Measurements from ENCODE around the gene MYOG. TPM values are rescaled to one million over a fixed set of nuclear protein-coding genes. Genes with fewer than 3 reads are reported as not detected.

Gene MYOG
- total RNA-seq, 4 donors from 2014 or later: not detected

GRCh38 chr1:203043830-203044545 lies 41.8 kb downstream of the MYOG start:
- no peaks in the 10 kb centered on the region for H3K9me3 ChIP-seq
- H3K27ac ChIP-seq: no peak overlapping the region
- H3K36me3 ChIP-seq: no peaks in the 10 kb centered on the region
- TF ChIP-seq CTCF (IDR thresholded peaks at IDR 0.05) (no peak), POLR2A (IDR thresholded peaks at IDR 0.05) (no peak)
- no peaks in the 10 kb centered on the region for H3K4me1 ChIP-seq
- no peaks in the 10 kb centered on the region for H3K27me3 ChIP-seq
- no peak overlapping the region for H3K4me3 ChIP-seq
- peak in 1 of 3 donors; percentile 35 for DNase-seq

DNA sequence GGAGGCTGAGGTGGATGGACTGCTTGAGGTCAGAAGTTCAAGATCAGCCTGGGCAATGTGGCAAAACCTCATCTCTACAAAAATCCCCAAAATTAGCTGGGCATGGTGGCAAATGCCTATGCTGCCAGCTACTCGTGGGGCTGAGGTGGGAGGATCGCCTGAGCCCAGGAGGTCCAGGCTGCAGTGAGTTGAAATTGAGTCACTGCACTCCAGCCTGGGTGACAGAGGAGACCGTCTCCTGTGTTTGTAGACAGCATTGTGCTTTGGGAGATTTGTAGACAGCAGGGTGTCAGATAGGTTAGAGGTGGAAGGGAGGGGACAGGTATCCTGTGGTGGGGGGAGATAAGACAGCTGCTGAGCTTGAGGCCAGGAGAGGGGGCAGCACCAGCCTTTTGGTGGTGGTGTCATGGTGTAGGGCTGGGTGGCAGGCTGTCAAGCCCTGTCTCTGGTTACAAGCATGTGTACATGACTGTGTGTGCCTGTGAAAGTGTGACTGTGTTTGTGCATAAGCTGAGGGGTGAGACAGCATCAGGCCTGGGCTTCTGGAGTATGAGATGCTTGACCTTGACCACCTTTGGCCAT lies 44.4 kb downstream of the MYOG start:
- no peak overlapping the region for H3K4me3 ChIP-seq
- no peaks in the 10 kb centered on the region for H3K9me3 ChIP-seq
- no peaks in the 10 kb centered on the region for H3K27me3 ChIP-seq
- TF ChIP-seq CTCF (IDR thresholded peaks at IDR 0.05) (no peak), POLR2A (IDR thresholded peaks at IDR 0.05) (no peak)
- DNase-seq: peak in 1 of 3 donors; percentile 12
- no peaks in the 10 kb centered on the region for H3K4me1 ChIP-seq
- no peak overlapping the region for H3K27ac ChIP-seq
- H3K36me3 ChIP-seq: no peaks in the 10 kb centered on the region

DNA sequence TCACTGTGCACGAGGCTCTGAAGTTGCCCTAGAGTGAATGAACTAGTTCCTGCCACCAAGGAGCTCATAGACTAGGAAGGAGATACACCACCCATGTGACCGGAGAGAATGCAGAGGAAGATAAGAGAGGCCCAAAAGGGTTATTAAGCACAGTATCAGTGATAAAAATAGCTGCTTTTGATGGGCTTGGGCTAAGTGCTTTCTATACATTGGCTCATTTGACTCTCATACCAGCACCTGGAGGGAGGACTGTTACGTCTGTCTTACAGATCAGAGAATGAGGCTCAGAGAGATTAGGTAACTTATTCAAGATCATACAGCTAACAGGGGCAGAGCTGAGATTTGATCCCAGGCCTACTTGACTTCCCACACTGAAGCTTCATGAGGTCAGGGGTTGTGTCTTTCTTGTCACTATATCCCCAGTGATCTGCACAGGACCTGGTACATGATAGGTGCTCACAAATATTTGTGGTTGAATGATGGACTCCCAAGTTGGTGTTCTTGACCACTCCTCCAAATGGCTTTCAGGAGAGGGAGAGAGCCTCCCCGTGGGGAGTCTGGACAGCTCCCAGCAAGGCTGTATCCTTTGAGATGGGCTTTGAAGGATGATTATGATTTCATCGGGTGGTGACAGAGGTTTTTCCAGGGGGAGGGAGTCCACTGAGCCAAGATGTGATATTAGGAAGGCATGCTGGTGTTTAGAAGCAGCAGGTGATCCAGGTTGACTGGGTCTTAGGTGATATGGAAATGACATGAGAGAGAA lies 45.1 kb downstream of the MYOG start:
- Histone ChIP-seq H3K36me3 (no peaks in the 10 kb centered on the region), H3K27ac (no peak overlapping the region), H3K9me3 (no peaks in the 10 kb centered on the region), H3K4me3 (no peak overlapping the region), H3K27me3 (no peaks in the 10 kb centered on the region), H3K4me1 (no peaks in the 10 kb centered on the region)
- no peak for DNase-seq
- no peak for TF ChIP-seq CTCF (IDR thresholded peaks at IDR 0.05)
- no peak for TF ChIP-seq POLR2A (IDR thresholded peaks at IDR 0.05)

DNA sequence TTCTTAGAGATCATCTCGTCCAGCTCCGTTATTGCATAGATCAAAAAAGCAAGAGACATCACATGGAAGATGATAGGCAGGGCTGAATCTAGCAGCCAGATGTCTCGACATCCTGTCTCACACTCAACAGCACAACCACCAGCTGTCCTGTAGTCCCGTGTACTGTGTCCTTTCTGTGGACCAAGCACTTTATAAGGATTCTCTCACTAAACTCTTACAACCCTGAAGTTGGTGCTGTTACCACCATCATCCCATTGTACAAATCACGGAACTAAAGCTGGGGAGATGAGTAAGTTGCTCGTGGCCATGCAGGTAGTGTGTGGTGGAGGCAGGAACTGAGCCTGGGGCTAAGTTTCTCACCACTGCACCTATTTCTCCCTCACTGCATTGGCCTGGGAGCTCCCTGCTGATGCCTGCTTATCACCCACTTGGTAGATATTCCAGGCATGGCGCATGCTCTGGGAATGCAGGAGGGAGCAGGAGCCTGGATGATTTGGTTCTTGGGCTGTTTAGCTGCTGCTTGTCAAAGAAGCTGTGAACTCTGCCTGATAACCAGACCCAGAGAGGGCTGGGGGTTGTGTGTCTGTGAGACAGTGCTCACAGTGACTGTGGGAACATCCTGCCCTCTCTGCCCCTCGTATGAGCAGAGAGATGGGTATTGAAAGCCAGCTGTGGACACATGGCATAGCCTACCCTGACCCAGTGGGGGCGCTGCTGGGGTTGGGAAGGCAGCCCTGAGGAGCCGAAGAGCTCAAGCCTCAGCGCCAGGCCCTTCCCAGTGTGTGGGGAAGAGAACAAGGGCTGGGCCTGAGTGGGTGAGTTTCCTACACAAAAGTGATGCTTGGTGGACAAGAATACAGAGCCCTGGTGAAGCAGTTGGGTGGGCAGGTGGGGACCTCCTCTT lies 46.0 kb downstream of the MYOG start:
- no peak overlapping the region for H3K4me3 ChIP-seq
- no peak overlapping the region for H3K27ac ChIP-seq
- TF ChIP-seq CTCF (IDR thresholded peaks at IDR 0.05): no peak
- TF ChIP-seq POLR2A (IDR thresholded peaks at IDR 0.05): no peak
- H3K27me3 ChIP-seq: no peaks in the 10 kb centered on the region
- H3K36me3 ChIP-seq: no peaks in the 10 kb centered on the region
- H3K4me1 ChIP-seq: no peaks in the 10 kb centered on the region
- no peaks in the 10 kb centered on the region for H3K9me3 ChIP-seq
- DNase-seq: no peak

GRCh38 chr1:203038891-203039608 lies 46.8 kb downstream of the MYOG start:
- DNase-seq: peak; percentile 52 to 87 (median 72)
- H3K9me3 ChIP-seq: no peaks in the 10 kb centered on the region
- no peaks in the 10 kb centered on the region for H3K27me3 ChIP-seq
- no peak for TF ChIP-seq POLR2A (IDR thresholded peaks at IDR 0.05)
- peak; percentile 32 to 88 (median 84) for TF ChIP-seq CTCF (IDR thresholded peaks at IDR 0.05)
- no peaks in the 10 kb centered on the region for H3K36me3 ChIP-seq
- H3K27ac ChIP-seq: peak overlapping the region in 1 of 4 donors; percentile 23
- no peak overlapping the region for H3K4me3 ChIP-seq
- no peaks in the 10 kb centered on the region for H3K4me1 ChIP-seq
